Measurements from ENCODE around the gene DPEP2. TPM values are rescaled to one million over a fixed set of nuclear protein-coding genes. Genes with fewer than 3 reads are reported as not detected.
A peak's percentile ranks its signal among the peaks of the same experiment; 100 is the strongest.
"Not testable (repeated sequence)": the region's sequence is repeated elsewhere in the genome, so short reads cannot be mapped to it uniquely, and the experiment has no call there.

Gene DPEP2
- total RNA-seq, 1 donor from 2014 or later = 2.0 TPM

DNA sequence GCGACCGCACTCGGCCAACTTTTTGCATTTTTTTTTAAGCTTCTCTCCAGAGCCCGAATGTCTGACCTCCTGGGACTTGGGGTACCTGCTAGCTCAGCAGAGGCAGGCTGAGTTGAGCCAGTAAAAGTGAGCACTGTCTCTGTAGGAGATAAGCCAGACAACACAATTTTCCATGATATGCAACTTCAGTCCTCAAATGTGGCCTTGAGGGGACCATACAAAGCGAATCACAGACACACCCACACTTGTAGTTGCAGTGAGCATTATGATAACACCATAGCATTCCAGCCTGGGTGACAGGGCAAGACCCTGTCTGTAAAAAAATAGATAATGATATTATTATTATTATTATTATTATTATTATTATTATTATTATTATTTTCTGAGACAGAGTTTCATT, 2.6 kb downstream of the DPEP2 start:
- no peak overlapping the region for H3K4me3 ChIP-seq
- no peak for TF ChIP-seq POLR2AphosphoS5 (IDR thresholded peaks at IDR 0.05; ENCODE audit: insufficient read depth in 1 of 2, low read depth in 1 of 2)
- no peak for TF ChIP-seq POLR2A (IDR thresholded peaks at IDR 0.05)
- TF ChIP-seq, protein P1, sequence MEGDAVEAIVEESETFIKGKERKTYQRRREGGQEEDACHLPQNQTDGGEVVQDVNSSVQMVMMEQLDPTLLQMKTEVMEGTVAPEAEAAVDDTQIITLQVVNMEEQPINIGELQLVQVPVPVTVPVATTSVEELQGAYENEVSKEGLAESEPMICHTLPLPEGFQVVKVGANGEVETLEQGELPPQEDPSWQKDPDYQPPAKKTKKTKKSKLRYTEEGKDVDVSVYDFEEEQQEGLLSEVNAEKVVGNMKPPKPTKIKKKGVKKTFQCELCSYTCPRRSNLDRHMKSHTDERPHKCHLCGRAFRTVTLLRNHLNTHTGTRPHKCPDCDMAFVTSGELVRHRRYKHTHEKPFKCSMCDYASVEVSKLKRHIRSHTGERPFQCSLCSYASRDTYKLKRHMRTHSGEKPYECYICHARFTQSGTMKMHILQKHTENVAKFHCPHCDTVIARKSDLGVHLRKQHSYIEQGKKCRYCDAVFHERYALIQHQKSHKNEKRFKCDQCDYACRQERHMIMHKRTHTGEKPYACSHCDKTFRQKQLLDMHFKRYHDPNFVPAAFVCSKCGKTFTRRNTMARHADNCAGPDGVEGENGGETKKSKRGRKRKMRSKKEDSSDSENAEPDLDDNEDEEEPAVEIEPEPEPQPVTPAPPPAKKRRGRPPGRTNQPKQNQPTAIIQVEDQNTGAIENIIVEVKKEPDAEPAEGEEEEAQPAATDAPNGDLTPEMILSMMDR (IDR thresholded peaks at IDR 0.05) = no peak
- H3K27ac ChIP-seq = no peak overlapping the region
- H3K4me1 ChIP-seq = peaks cover 13% of the 10 kb centered on the region
- intact Hi-C loops (cut with DNase I) = loop anchor here (5.0 kb wide), 1 partner anchor 316 kb away; the partner anchor contains the start of genes PRMT7 and SLC7A6OS
- no peaks in the 10 kb centered on the region for H3K27me3 ChIP-seq
- no peaks in the 10 kb centered on the region for H3K36me3 ChIP-seq
- no peak for DNase-seq (ENCODE audit: extremely low spot score in 2 of 2)
- no peaks in the 10 kb centered on the region for H3K9me3 ChIP-seq

DNA sequence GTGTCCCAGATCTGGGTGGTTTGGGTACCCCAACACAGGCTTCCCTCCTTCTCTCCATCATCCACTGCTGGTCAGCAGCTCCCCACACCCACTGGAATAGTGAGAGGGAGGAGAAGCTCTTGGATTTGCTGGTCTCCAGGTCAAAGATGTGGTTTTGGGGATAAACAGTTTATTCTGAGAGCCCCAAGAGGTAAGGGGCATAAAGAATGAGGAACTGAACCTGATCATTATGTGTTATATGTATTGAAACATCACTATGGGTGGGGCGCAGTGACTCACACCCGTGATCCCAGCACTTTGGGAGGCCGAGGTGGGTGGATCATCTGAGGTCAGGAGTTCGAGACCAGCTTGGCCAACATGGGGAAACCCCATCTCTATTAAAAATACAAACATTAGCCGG, 3.9 kb downstream of the DPEP2 start:
- Histone ChIP-seq H3K4me1 (peaks cover 13% of the 10 kb centered on the region), H3K9me3 (no peaks in the 10 kb centered on the region), H3K4me3 (no peak overlapping the region), H3K27ac (no peak overlapping the region), H3K36me3 (no peaks in the 10 kb centered on the region), H3K27me3 (no peaks in the 10 kb centered on the region)
- intact Hi-C loops (cut with DNase I) = loop anchor here (5.0 kb wide), 1 partner anchor 317 kb away; the partner anchor contains the start of genes PRMT7 and SLC7A6OS
- no peak for DNase-seq (ENCODE audit: extremely low spot score in 2 of 2)
- TF ChIP-seq, protein P1 (IDR thresholded peaks at IDR 0.05) = no peak
- no peak for TF ChIP-seq POLR2AphosphoS5 (IDR thresholded peaks at IDR 0.05; ENCODE audit: insufficient read depth in 1 of 2, low read depth in 1 of 2)
- no peak for TF ChIP-seq POLR2A (IDR thresholded peaks at IDR 0.05)

DNA sequence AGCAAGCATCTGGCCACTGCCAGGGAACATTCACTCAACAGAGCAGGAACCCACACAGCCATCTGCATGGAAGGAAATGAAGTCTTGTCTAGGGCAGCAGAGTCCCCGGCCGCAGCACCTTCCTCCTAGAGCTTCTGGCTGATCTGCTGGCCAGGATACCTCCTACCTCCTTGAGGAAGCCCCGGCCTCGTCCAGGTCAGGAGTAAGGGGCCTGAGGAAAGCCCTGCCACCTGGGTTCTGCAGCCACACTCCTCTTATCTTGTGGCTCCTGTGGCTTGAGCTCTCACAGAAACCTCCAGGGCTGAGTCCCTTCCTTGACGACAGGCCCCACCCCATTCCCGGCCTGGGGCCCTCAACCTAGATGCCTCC, 5.3 kb downstream of the DPEP2 start:
- H3K36me3 ChIP-seq; H3K9me3 ChIP-seq; H3K27me3 ChIP-seq; intact Hi-C loops (cut with DNase I); DNase-seq (ENCODE audit: extremely low spot score in 2 of 2); H3K4me3 ChIP-seq: not testable (repeated sequence)
- Histone ChIP-seq H3K27ac (peak overlapping the region; percentile 69), H3K4me1 (peaks cover 13% of the 10 kb centered on the region)

DNA sequence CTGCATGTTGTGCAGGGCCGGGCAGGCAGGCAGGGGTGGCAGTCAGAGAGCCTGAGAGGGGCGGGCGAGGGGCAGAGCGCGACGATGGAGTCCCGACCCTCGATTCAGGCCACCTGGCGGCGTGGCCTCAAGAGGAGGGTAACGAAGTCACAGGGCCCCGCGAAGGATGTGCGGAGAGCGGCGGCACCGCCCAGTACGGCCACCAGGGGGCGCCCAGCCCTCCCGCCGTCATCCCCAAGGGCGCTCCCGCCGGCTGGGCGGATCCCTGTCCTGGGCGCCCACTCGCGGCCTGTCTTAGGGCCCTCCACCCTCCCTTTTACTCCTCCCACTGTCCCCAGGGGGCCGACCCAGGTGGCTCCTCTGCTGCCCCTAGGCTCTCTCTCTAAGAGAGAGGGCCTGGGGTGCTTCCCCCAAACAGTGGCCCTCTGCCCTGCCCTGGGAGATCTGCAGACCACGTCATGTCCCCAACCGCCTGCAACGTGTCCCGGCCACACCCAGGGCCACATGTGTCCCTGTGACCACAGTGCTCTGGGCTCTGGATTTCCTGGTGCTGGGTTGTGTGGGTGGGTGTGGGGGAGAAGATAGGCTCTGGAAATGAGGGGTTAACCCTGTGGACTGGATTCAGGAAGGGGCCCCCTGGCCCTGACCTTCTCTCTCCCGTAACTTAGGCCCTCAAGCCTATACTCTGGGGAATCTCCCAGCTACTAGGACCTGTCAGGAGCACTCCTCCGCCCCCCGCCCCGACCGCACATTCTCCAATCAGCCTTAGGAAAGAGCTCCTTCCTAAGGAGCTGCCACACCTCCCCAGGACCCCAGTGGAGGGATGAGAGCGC, 5.9 kb downstream of the DPEP2 start:
- Histone ChIP-seq H3K27ac (peak overlapping the region; percentile 69), H3K9me3 (no peaks in the 10 kb centered on the region), H3K36me3 (no peaks in the 10 kb centered on the region), H3K4me1 (peaks cover 13% of the 10 kb centered on the region), H3K4me3 (peak overlapping the region; percentile 32 to 35), H3K27me3 (no peaks in the 10 kb centered on the region)
- intact Hi-C loops (cut with DNase I) = no loop called here
- DNase-seq (ENCODE audit: extremely low spot score in 2 of 2) = no peak
- TF ChIP-seq, protein P1 (IDR thresholded peaks at IDR 0.05) = peak; percentile 93 to 98 (median 97)
- peak; percentile 37 to 43 for TF ChIP-seq POLR2AphosphoS5 (IDR thresholded peaks at IDR 0.05; ENCODE audit: insufficient read depth in 1 of 2, low read depth in 1 of 2)
- no peak for TF ChIP-seq POLR2A (IDR thresholded peaks at IDR 0.05)

DNA sequence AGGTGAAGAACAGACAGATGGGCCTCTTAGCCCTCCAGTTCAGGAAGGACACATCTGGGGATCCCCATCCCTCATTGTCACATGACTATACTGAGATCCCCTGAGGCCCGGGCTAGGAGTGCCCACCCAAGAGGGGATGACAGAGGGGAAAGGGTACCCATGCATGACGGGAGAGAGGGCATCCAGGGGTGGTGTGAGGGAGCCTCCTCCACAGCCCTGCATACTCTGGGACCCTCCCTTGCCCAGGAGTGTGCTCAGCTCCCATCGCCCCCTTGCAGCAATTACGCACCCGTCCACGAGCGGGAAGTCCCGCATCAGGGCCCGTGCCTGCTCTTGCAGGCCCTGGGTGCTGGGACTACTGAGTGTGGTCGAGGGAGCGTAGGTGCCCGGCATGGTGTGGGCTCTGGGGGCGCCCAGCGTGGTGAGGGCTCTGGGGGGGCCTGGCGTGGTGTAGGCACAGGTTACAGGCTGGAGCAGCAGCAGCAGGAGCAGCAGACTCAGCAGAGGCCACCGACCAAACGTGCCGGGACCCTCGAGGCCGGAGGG, 6.5 kb downstream of the DPEP2 start:
- no peaks in the 10 kb centered on the region for H3K36me3 ChIP-seq
- TF ChIP-seq, protein P1 (IDR thresholded peaks at IDR 0.05) = no peak
- TF ChIP-seq POLR2AphosphoS5 (IDR thresholded peaks at IDR 0.05; ENCODE audit: insufficient read depth in 1 of 2, low read depth in 1 of 2) = no peak
- TF ChIP-seq POLR2A (IDR thresholded peaks at IDR 0.05) = no peak
- H3K9me3 ChIP-seq = no peaks in the 10 kb centered on the region
- peaks cover 13% of the 10 kb centered on the region for H3K4me1 ChIP-seq
- intact Hi-C loops (cut with DNase I) = no loop called here
- H3K27me3 ChIP-seq = no peaks in the 10 kb centered on the region
- H3K27ac ChIP-seq = peak overlapping the region; percentile 69
- H3K4me3 ChIP-seq = peak overlapping the region; percentile 32 to 35
- no peak for DNase-seq (ENCODE audit: extremely low spot score in 2 of 2)
